ENCODE results near the gene DDTL.
"Not testable (repeated sequence)": the region's sequence is repeated elsewhere in the genome, so short reads cannot be mapped to it uniquely, and the experiment has no call there.

DNA sequence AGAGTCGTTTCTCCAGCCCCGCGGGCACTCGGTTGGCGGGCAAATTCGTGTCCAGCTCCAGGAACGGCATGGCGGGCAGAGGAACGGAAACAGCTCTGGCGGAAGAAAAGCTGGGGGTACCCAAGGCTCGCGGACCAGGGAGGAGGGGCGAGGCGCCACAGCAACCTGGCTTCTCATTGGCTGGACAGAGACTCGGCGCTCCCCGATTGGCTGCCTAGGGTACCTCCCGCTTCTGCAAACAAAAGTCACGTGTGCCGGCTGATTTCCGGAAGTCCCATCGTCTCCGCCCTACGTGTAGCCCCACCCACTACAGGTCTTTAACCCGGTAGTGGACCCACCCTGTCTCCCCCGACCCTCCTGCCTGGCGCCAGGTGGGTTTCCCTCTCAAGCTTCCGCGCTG, 7.7 kb downstream of the DDTL start, which contains the start of gene DDT:
- not testable (repeated sequence) for TF ChIP-seq CTCF (conservative IDR thresholded peaks at IDR 0.05; ENCODE audit: low read depth, low read length); POLR2A (IDR thresholded peaks at IDR 0.05; ENCODE audit: low read depth, low read length)

Data from IMR-90 (cell line).